ENCODE results near the gene CLPSL1. TPM values are rescaled to one million over a fixed set of nuclear protein-coding genes. Genes with fewer than 3 reads are reported as not detected.

The CLPSL1 gene
- total and polyA plus RNA-seq, 2 of the 4 experiments (the other 2 are of a cell fraction) = not detected

DNA sequence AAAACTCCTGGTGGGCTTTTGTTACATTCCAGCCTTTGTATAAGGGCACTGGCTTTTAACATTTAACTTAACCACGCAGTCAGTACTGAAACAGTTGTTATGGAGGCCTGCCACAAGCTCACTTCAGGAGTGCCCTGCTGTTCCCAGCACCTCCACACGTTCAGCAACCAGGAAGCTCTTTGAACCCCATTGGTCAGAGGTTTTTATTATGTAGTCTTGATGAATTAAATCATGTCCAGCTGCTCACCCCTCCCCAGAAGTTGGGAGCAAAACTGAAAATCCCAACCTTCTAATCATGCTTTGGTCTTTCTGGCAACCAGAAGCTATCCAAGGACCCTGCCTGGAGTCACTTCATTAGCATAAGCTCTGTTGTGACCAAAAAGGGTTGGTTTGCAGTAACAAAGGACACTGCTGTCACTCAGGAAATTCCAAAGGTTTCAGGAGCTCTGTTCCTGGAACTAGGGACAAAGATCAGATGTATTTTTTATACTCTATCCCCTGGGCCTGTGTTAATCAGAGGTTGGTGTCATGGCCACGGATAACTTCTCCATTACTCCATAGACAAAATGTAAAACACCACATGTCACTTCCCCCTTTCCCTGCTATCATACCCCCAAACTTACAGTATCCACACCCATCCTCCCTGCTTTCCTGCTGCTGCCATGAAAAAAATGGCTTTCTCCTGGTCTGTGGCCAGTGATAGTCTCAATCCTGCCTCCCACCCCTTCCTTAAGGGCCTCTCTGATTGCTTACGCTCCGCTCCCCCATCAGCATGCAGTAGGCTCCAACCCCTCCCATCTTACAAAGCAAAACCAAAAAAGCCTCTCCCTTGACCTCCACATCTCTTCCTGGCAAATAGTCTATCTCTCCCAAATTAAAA is 40.9 kb upstream of the CLPSL1 start:
- no peaks in the 10 kb centered on the region for H3K4me1 ChIP-seq (ENCODE audit: control insufficient read depth, insufficient read depth, low read length)
- H3K56ac ChIP-seq (ENCODE audit: extremely low read depth, insufficient read depth, low read length) = no peak overlapping the region
- no peaks in the 10 kb centered on the region for H3K9me1 ChIP-seq (ENCODE audit: insufficient read depth, low read length)
- H3K4me2 ChIP-seq (ENCODE audit: low read depth, low read length) = no peak overlapping the region
- H2BK5ac ChIP-seq (ENCODE audit: low read depth, low read length, poor library complexity, severe bottlenecking) = no peak overlapping the region
- no peak overlapping the region for H3K14ac ChIP-seq (replicated peaks; ENCODE audit: low read depth, low read length)
- peaks cover 5% of the 10 kb centered on the region for H3K27me3 ChIP-seq (ENCODE audit: control insufficient read depth, insufficient read depth, low read length)
- H2BK20ac ChIP-seq (ENCODE audit: low read depth, low read length) = no peak overlapping the region
- no peak overlapping the region for H4K8ac ChIP-seq (ENCODE audit: low read depth in 2 of 2, low read length in 2 of 2)
- H2AFZ ChIP-seq (replicated peaks; ENCODE audit: low read length, poor library complexity) = no peak overlapping the region
- no peaks in the 10 kb centered on the region for H3K36me3 ChIP-seq (ENCODE audit: control insufficient read depth, insufficient read depth, low read length)
- ChIA-PET POLR2A (ENCODE audit: unreplicated experiment) (no interaction called here), CTCF (interaction anchor here (0.6 to 0.9 kb wide), 4 partner anchors 151 to 1171 kb away, joined by 3 to 5 read pairs (median 4); no protein-coding TSS in a partner anchor)
- H3K9ac ChIP-seq (ENCODE audit: low read depth, low read length) = no peak overlapping the region
- dilution Hi-C loops (cut with HindIII; ENCODE audit: low sequenced_read_pairs, unreplicated experiment) (no loop called here), in situ Hi-C loops (cut with MboI; ENCODE audit: low sequenced_read_pairs) (loop anchor here (5.0 to 25.0 kb wide), 3 partner anchors 158 to 428 kb away; no protein-coding TSS in a partner anchor), intact Hi-C loops (cut with micrococcal nuclease) (no loop called here)
- H3K18ac ChIP-seq (ENCODE audit: low read depth, low read length) = no peak overlapping the region
- H3K9me3 ChIP-seq (ENCODE audit: control insufficient read depth, insufficient read depth, low read length) = no peaks in the 10 kb centered on the region
- no peak overlapping the region for H4K91ac ChIP-seq (ENCODE audit: insufficient read depth, low read depth, low read length)
- H2AK5ac ChIP-seq (ENCODE audit: low read depth, low read length) = no peak overlapping the region
- no peak overlapping the region for H4K5ac ChIP-seq (ENCODE audit: low read depth, low read length)
- no peak for DNase-seq
- H3K4me3 ChIP-seq (ENCODE audit: insufficient read depth, low read depth, low read length) = no peak overlapping the region
- no peak overlapping the region for H3K27ac ChIP-seq (ENCODE audit: insufficient read depth, low read length)
- no peaks in the 10 kb centered on the region for H3K79me1 ChIP-seq (ENCODE audit: low read depth in 1 of 2, low read length in 2 of 2)
- BruUV-seq (replicated peaks) = no TSS peak
- no peaks in the 10 kb centered on the region for H4K20me1 ChIP-seq (ENCODE audit: insufficient read depth, low read length)
- H2AK9ac ChIP-seq (replicated peaks; ENCODE audit: low read depth, low read length, poor library complexity) = no peak overlapping the region
- H2BK15ac ChIP-seq (ENCODE audit: low read depth, low read length) = no peak overlapping the region
- ATAC-seq (ENCODE audit: low read depth) = no peak
- H3K4ac ChIP-seq (ENCODE audit: low read depth, low read length) = no peak overlapping the region
- 80% methylated on average over 2 of the region's 5 CpGs; no CpG with 5 or more reads in 1 of the 2 experiments for WGBS, 2 experiments (ENCODE audit: extremely low coverage in 2 of 2, insufficient read length in 1 of 2)
- H2BK120ac ChIP-seq (ENCODE audit: low read depth, low read length) = no peak overlapping the region
- 0 out of 2 replicates have a peak overlapping the region, but pooled peaks have one; percentile 48 for H3K23ac ChIP-seq (ENCODE audit: low read depth, low read length)
- TF ChIP-seq RFX5 (IDR thresholded peaks at IDR 0.05; ENCODE audit: low read depth, low read length) (no peak), FOS (IDR thresholded peaks at IDR 0.05; ENCODE audit: low read depth, low read length) (no peak), CHD1 (IDR thresholded peaks at IDR 0.05; ENCODE audit: low read depth, low read length) (no peak), MAZ (IDR thresholded peaks at IDR 0.05; ENCODE audit: borderline replicate concordance, low read depth, low read length) (no peak), CEBPB (IDR thresholded peaks at IDR 0.05; ENCODE audit: low read depth, low read length) (no peak), NFE2L2 (IDR thresholded peaks at IDR 0.05; ENCODE audit: low read depth, low read length) (no peak), POLR2A (IDR thresholded peaks at IDR 0.05; ENCODE audit: low read depth, low read length) (no peak), RAD21 (IDR thresholded peaks at IDR 0.05; ENCODE audit: low read length) (no peak), RCOR1 (IDR thresholded peaks at IDR 0.05; ENCODE audit: insufficient replicate concordance, low read length) (no peak), SMC3 (IDR thresholded peaks at IDR 0.05; ENCODE audit: low read depth, low read length) (no peak), ELK1 (IDR thresholded peaks at IDR 0.05; ENCODE audit: borderline replicate concordance, low read depth, low read length) (no peak), BHLHE40 (IDR thresholded peaks at IDR 0.05; ENCODE audit: low read depth, low read length) (no peak), MAFK (IDR thresholded peaks at IDR 0.05; ENCODE audit: low read depth, low read length) (no peak)
- TF ChIP-seq, protein P1, sequence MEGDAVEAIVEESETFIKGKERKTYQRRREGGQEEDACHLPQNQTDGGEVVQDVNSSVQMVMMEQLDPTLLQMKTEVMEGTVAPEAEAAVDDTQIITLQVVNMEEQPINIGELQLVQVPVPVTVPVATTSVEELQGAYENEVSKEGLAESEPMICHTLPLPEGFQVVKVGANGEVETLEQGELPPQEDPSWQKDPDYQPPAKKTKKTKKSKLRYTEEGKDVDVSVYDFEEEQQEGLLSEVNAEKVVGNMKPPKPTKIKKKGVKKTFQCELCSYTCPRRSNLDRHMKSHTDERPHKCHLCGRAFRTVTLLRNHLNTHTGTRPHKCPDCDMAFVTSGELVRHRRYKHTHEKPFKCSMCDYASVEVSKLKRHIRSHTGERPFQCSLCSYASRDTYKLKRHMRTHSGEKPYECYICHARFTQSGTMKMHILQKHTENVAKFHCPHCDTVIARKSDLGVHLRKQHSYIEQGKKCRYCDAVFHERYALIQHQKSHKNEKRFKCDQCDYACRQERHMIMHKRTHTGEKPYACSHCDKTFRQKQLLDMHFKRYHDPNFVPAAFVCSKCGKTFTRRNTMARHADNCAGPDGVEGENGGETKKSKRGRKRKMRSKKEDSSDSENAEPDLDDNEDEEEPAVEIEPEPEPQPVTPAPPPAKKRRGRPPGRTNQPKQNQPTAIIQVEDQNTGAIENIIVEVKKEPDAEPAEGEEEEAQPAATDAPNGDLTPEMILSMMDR (conservative IDR thresholded peaks at IDR 0.05; ENCODE audit: low read depth, low read length) = no peak
- TF ChIP-seq, protein P2, sequence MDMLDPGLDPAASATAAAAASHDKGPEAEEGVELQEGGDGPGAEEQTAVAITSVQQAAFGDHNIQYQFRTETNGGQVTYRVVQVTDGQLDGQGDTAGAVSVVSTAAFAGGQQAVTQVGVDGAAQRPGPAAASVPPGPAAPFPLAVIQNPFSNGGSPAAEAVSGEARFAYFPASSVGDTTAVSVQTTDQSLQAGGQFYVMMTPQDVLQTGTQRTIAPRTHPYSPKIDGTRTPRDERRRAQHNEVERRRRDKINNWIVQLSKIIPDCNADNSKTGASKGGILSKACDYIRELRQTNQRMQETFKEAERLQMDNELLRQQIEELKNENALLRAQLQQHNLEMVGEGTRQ (IDR thresholded peaks at IDR 0.05; ENCODE audit: low read depth, low read length) = no peak
